A549 treated with DMSO at 1 μM for 4 hours (cell line): ENCODE measurements around the gene ZNF649. TPM values are rescaled to one million over a fixed set of nuclear protein-coding genes. Genes with fewer than 3 reads are reported as not detected.

Experiments
- total RNA-seq: library from RNA; stranded (reverse); fragments of 200-300 nt; extraction: Qiagen RNA extraction; gene quantifications from 5 replicates; pipeline ENCODE4 v1.2.3, GENCODE V29; 2022; ENCODE audit warnings: low read depth

The ZNF649 gene
- 0.20 to 0.57 TPM (median 0.28 TPM) in 5 replicates for total RNA-seq

GRCh38 chr19:51904331-51905165 is at the start of gene ZNF649:
ZNF649 (minus strand) TSS chr19:51905017; CDS start chr19:51900107, 4,910 bp downstream.

GRCh38 chr19:51926784-51927741 is 22.2 kb upstream of the ZNF649 start, which contains the start of gene ZNF613:
ZNF613 (plus strand) TSS chr19:51927472; CDS start chr19:51936221, 8,749 bp downstream.

GRCh38 chr19:51887522-51888498 is 17.0 kb downstream of the ZNF649 start, which contains the start of gene ZNF577:
ZNF577 (minus strand) TSS chr19:51887951; CDS start chr19:51880382, 7,569 bp downstream.

Other genes starting within 250 kb of the ZNF649 start
- gene SPACA6, start 211.7 kb downstream of the ZNF649 start, total RNA-seq = 13.6 to 14.4 TPM (median 13.8 TPM) in 5 replicates
- not detected in 5 replicates for gene HAS1, start 181.0 kb downstream of the ZNF649 start, total RNA-seq
- gene FPR1, start 153.1 kb downstream of the ZNF649 start, total RNA-seq = 0.08 TPM in 1 of 5 replicates, not detected in the others
- not detected in 5 replicates for gene FPR2, start 143.8 kb downstream of the ZNF649 start, total RNA-seq
- not detected in 5 replicates for gene FPR3, start 109.9 kb downstream of the ZNF649 start, total RNA-seq
- 0.06 to 0.08 TPM (median 0.07 TPM) in 3 of 5 replicates, not detected in the others for gene ZNF577, start 17.1 kb downstream of the ZNF649 start, total RNA-seq
- gene ZNF613, start 22.5 kb upstream of the ZNF649 start, total RNA-seq = 0.89 to 1.6 TPM (median 1.0 TPM) in 5 replicates
- 3.2 to 5.2 TPM (median 4.6 TPM) in 5 replicates for gene ZNF350, start 81.8 kb upstream of the ZNF649 start, total RNA-seq
- gene ZNF615, start 103.2 kb upstream of the ZNF649 start, total RNA-seq = 3.1 to 5.5 TPM (median 4.6 TPM) in 5 replicates
- gene ZNF614, start 123.4 kb upstream of the ZNF649 start, total RNA-seq = 2.8 to 4.6 TPM (median 3.7 TPM) in 5 replicates
- 1.7 to 2.0 TPM (median 1.9 TPM) in 5 replicates for gene ZNF432, start 143.8 kb upstream of the ZNF649 start, total RNA-seq
- 1.7 to 2.8 TPM (median 2.3 TPM) in 5 replicates for gene ZNF841, start 190.7 kb upstream of the ZNF649 start, total RNA-seq
- gene ZNF616, start 234.9 kb upstream of the ZNF649 start, total RNA-seq = 0.51 to 1.3 TPM (median 0.61 TPM) in 5 replicates